ENCODE results near the gene RAB8B. TPM values are rescaled to one million over a fixed set of nuclear protein-coding genes. Genes with fewer than 3 reads are reported as not detected.

Gene RAB8B
- total RNA-seq, 1 experiment from 2014 or later = 16.0 TPM

GRCh38 chr15:63264688-63265293, 75.4 kb downstream of the RAB8B start:
- Histone ChIP-seq H3K9me3 (no peaks in the 10 kb centered on the region), H3K27me3 (no peaks in the 10 kb centered on the region), H3K4me3 (no peak overlapping the region), H3K36me3 (peaks cover 8% of the 10 kb centered on the region; the same call in 1 of the 2 replicates)
- no peak for DNase-seq

DNA sequence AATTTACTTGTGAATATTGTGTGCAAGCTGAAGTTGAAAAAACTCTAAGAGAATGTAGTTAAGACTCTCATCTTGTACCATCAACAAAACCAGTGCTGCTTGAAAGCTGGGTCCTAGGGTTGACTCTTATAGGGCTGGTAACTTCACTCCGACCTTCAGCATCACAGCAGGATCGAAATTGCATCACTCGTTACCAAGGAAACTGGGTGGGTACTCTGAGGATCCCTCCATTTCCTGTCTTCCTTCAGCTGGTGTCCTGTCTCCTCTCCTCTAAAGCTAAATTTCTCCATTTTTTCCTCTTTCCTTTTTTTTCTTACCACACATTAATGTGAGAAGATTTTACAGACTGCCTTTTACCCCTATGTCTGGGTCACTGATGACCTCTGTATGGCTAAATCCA, 85.0 kb downstream of the RAB8B start:
- no peaks in the 10 kb centered on the region for H3K27me3 ChIP-seq
- no peaks in the 10 kb centered on the region for H3K36me3 ChIP-seq
- no peaks in the 10 kb centered on the region for H3K9me3 ChIP-seq
- no peak for DNase-seq
- H3K4me3 ChIP-seq = no peak overlapping the region

GRCh38 chr15:63276342-63277037, 87.1 kb downstream of the RAB8B start:
- Histone ChIP-seq H3K36me3 (no peaks in the 10 kb centered on the region), H3K27me3 (no peaks in the 10 kb centered on the region), H3K9me3 (no peaks in the 10 kb centered on the region), H3K4me3 (peak overlapping the region; percentile 66)
- DNase-seq = no peak

DNA sequence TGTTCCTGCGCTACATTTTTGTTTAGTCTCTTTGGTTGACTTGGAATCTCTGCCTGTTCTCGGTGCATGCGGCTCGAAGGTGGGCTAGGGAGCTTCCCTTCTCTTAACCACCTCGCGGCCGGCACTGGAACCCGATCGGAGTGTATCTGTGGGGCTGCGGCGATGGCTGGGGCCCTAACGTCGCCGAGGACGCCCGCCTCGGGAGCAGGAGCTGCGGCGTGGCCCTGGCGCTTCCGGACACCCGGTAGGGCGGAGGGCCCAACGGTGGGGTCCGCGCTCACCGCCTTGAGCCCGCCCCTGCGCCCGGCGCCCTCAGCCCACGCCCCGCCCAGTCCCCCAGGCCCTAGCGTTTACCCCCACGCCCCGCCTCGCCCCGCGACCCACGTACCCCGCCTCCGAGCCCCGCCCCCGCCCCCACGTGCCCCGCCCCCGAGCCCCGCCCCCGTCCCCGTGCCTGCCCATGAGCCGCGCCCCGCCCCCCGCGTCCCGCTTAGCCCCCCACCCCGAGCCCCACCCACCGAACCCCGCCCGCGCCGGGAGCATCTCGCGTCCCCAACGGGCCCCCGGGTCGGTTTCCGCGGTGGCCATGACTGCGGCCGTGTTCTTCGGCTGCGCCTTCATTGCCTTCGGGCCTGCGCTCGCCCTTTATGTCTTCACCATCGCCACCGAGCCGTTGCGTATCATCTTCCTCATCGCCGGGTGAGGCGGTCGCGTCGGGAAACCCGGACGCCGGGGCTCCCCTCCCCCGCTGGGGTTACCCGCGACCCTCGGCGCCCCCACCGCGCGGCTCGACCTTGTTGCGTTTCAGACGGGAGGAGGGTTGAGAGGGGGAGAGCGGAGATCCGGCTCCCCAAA, 87.9 kb downstream of the RAB8B start, which contains the start of gene APH1B:
Gene APH1B, plus strand, starts transcription at position 568 of the 855 bp plus-strand sequence. Its CDS starts 19 bp downstream, at position 587.
- Histone ChIP-seq H3K27me3 (no peaks in the 10 kb centered on the region), H3K4me3 (peak within 1 kb of the TSS; percentile 66), H3K36me3 (no peaks in the 10 kb centered on the region), H3K9me3 (no peaks in the 10 kb centered on the region)
- DNase-seq = peak; percentile 81

GRCh38 chr15:63277893-63278456, 88.6 kb downstream of the RAB8B start:
- Histone ChIP-seq H3K27me3 (no peaks in the 10 kb centered on the region), H3K36me3 (no peaks in the 10 kb centered on the region), H3K9me3 (no peaks in the 10 kb centered on the region), H3K4me3 (peak overlapping the region; percentile 66)
- no peak for DNase-seq

GRCh38 chr15:63283126-63283525, 93.7 kb downstream of the RAB8B start:
- Histone ChIP-seq H3K9me3 (no peaks in the 10 kb centered on the region), H3K36me3 (no peaks in the 10 kb centered on the region), H3K4me3 (no peak overlapping the region), H3K27me3 (no peaks in the 10 kb centered on the region)
- no peak for DNase-seq

DNA sequence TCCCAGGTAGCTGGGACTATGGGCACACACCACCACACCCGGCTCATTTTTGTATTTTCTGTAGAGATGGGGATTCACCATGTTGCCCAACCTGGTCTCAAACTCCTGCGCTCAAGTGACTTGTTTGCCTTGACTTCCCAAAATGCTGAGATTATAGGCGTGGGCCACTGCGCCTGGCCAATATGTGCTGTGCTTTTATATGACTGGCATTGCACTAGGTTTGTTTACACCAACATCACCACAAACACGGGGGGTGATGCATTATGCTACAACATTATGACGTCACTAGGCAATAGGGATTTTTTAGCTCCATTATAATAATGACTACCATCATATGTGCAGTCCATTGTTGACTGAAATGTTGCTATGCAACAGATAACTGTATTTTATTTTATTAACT, 94.9 kb downstream of the RAB8B start:
- H3K9me3 ChIP-seq = no peaks in the 10 kb centered on the region
- H3K4me3 ChIP-seq = no peak overlapping the region
- DNase-seq = no peak
- no peaks in the 10 kb centered on the region for H3K27me3 ChIP-seq
- no peaks in the 10 kb centered on the region for H3K36me3 ChIP-seq

- DNase-seq = no peak
- H3K27me3 ChIP-seq = no peaks in the 10 kb centered on the region
- no peaks in the 10 kb centered on the region for H3K36me3 ChIP-seq
- H3K4me3 ChIP-seq = no peak overlapping the region
- no peaks in the 10 kb centered on the region for H3K9me3 ChIP-seq
These were observed 97.7 kb downstream of the RAB8B start for GRCh38 chr15:63287109-63287508.

- no peaks in the 10 kb centered on the region for H3K9me3 ChIP-seq
- DNase-seq = no peak
- H3K4me3 ChIP-seq = no peak overlapping the region
- H3K36me3 ChIP-seq = no peaks in the 10 kb centered on the region
- H3K27me3 ChIP-seq = no peaks in the 10 kb centered on the region
These were observed 98.9 kb downstream of the RAB8B start for GRCh38 chr15:63288342-63288741.

GRCh38 chr15:63288778-63289378, 99.5 kb downstream of the RAB8B start:
- no peaks in the 10 kb centered on the region for H3K9me3 ChIP-seq
- no peaks in the 10 kb centered on the region for H3K36me3 ChIP-seq
- H3K27me3 ChIP-seq = no peaks in the 10 kb centered on the region
- H3K4me3 ChIP-seq = no peak overlapping the region
- DNase-seq = no peak

- no peaks in the 10 kb centered on the region for H3K9me3 ChIP-seq
- no peaks in the 10 kb centered on the region for H3K36me3 ChIP-seq
- DNase-seq = no peak
- no peaks in the 10 kb centered on the region for H3K27me3 ChIP-seq
- no peak overlapping the region for H3K4me3 ChIP-seq
These were observed 102.1 kb downstream of the RAB8B start for GRCh38 chr15:63291507-63291906.

DNA sequence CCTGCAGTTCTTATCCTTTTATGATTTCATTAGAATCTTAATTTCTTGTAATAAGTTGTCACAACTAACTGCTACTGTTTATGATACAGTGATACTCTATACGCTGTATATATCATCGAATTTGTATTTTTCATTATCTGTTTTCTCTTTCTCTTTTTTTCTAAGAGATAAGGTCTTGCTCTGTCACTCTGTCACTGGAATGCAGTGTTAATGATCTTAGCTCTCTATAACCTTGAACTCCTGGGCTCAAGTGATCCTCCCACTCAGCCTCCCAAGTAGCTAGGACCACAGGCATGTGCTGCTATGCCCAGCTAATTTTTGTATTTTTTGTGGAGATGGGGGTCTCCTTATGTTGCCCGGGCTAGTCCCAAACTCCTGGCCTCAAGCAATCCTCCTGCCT, 102.8 kb downstream of the RAB8B start:
- Histone ChIP-seq H3K36me3 (no peaks in the 10 kb centered on the region), H3K4me3 (no peak overlapping the region), H3K27me3 (no peaks in the 10 kb centered on the region), H3K9me3 (no peaks in the 10 kb centered on the region)
- DNase-seq = no peak

DNA sequence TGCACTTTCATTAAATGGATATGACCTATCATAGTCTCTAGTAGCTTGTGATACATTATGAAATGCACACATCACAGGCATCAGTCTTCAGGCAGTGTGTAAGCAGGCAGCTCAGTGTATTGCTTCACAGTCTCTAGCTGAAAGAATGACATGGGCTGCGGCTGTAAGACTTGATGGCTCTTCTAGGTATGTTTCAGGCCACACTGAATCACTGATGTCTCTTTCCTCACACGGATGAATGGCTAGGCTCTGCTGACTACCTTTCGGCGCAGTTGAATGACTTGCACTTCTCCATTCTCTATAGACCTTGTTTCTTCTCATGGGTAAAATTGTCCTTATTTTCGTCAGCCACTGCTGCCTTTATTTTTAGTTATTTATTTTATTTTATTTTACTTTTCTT, 103.4 kb downstream of the RAB8B start:
- Histone ChIP-seq H3K36me3 (no peaks in the 10 kb centered on the region), H3K27me3 (no peaks in the 10 kb centered on the region), H3K9me3 (no peaks in the 10 kb centered on the region), H3K4me3 (no peak overlapping the region)
- DNase-seq = no peak

- H3K4me3 ChIP-seq = no peak overlapping the region
- no peaks in the 10 kb centered on the region for H3K27me3 ChIP-seq
- H3K9me3 ChIP-seq = no peaks in the 10 kb centered on the region
- no peaks in the 10 kb centered on the region for H3K36me3 ChIP-seq
- no peak for DNase-seq
These were observed 105.0 kb downstream of the RAB8B start for GRCh38 chr15:63294359-63294758.

DNA sequence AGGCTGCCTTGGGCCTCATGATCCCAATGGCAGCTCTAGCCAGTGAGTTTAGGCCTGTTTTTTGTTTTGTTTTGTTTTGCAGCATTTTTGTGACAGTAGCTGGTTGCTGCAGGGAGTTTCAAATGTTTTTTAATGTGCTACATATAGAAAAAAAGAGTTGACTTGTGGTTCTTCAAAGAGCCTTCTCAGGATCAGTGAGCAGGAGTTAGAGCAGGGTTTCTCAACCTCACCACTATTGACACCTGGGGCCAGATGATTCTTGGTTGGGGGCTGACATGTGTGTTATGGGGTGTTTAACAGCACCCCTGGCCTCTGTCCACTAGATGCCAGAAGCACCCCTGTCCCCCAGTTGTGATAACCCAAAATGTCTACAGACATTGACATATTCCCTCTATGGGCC, 105.9 kb downstream of the RAB8B start:
- H3K9me3 ChIP-seq = no peaks in the 10 kb centered on the region
- no peaks in the 10 kb centered on the region for H3K27me3 ChIP-seq
- H3K36me3 ChIP-seq = no peaks in the 10 kb centered on the region
- no peak overlapping the region for H3K4me3 ChIP-seq
- DNase-seq = no peak

DNA sequence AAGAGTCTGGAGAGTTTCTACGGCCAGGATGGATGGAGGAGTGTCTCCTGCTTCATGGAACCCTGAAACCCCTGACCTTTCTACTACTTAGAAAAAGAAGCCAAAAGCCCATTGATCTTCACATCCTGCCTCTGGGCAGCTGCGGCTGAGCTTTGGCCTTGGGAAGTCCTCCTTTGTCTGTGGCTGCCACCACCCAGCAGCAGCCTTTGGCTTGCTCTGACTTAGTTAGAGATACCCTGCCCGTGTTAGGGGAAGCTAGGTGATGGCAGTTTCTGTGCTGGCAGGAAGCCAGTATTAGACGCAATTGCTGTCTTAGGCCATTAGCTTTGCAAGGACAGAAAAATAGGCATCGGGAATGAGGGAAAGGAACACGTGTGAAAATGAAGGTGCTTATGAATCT, 106.8 kb downstream of the RAB8B start:
- no peaks in the 10 kb centered on the region for H3K9me3 ChIP-seq
- no peak overlapping the region for H3K4me3 ChIP-seq
- H3K27me3 ChIP-seq = no peaks in the 10 kb centered on the region
- no peaks in the 10 kb centered on the region for H3K36me3 ChIP-seq
- DNase-seq = no peak
